Stimulated activated CD4-positive, alpha-beta T cell treated with anti-CD3 and anti-CD28 coated beads, Interleukin-1b, Interleukin-23, amount 100 ng/mL, for 48 hours (primary cell): Measurements from ENCODE around the gene CUEDC2.

ENCODE experiments used
- DNase-seq: peaks from one replicate; pipeline ENCODE4 v3.0.0-alpha.2; 2020

CUEDC2 gene

DNA sequence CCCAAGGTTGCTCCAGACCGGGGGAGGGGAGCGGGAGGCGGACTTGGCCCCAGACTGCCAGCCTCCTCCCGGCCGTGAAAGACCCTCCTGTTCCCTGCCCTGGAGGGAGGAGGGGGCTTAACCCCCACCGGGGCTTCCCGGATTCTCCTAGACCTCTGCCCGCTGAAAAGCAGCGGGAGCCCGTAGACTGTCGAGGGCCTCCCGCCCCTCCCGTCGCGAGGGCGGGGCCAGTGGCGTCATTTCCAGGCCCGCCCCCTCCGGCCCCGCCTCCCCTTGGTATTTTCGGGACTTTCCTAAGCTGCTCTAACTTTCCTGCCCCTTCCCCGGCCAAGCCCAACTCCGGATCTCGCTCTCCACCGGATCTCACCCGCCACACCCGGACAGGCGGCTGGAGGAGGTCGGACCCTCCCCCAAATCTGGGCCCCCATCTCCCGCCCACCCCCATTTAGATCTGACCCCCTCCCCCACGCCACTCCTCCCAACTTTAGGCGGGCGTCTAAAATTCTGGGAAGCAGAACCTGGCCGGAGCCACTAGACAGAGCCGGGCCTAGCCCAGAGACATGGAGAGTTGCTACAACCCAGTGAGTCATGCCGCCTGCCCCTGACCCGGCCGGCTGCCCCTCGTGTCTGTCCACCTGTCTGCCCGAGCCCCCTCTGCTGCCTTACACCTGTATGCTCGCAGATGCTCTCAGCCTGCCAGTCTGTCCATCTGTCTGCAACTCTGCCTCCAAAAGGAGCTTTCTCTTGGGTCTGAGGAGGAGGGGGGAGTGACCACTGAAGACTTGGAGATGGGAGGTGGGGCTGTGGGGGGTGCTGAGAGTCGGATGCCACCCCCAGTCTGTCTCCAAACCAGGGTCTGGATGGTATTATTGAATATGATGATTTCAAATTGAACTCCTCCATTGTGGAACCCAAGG is 36.7 kb downstream of the CUEDC2 start, which contains the start of gene NFKB2:
Gene NFKB2, plus strand, starts transcription at position 306 of the 917 bp plus-strand sequence. Its CDS starts 255 bp downstream, at position 561.
- DNase-seq: peak; percentile 86

DNA sequence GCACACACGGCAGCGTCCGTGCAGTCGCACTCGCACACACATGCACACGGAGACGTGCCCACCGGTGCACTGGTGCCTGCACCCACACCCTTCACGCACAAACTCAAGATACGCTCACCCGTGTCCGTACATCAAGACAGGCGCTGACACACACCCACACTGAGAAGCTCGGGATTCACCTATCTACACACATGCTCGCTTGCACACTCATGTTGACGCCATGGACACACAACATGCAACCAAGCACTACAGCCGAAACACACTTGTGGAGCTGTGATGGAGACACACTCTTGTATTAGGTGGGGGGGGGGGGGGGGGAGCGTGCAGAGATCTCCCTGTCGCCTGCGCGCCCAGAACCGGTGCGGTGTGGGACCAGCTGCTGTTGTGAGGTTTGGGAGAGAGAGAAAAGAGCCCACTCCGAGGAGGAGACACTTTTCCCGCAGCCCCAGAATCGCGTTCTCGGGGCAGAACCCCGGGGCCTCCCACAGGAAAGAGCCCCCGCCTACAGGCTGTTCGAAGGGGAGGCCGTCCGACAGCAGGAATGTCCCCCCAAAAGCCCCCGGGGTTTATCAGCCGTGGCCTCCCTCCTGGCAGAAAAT is 37.5 kb downstream of the CUEDC2 start:
- peak; percentile 72 for DNase-seq

GRCh38 chr10:102394079-102394800 is 38.1 kb downstream of the CUEDC2 start:
- peak; percentile 99 for DNase-seq

GRCh38 chr10:102393411-102394078 is 38.8 kb downstream of the CUEDC2 start:
- DNase-seq: no peak

DNA sequence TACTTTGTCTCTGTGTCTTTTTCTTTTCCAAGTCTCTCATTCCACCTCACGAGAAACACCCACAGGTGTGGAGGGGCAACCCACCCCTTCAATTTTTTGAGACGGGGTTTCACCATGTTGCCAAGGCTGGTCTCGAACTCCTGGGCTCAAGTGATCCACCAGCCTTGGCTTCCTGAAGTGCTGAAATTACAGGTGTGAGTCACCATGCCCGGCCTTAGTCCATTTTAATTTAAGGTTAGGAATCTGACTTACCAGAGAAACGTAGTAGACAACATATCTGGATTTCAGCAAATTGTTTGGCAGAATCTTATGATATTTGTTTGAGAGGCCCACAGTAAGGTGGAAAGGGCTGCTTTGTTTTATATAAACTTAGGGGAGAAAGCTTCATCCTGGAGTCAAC is 40.1 kb downstream of the CUEDC2 start:
- no peak for DNase-seq

GRCh38 chr10:102389894-102390293 is 42.5 kb downstream of the CUEDC2 start:
- DNase-seq: no peak

GRCh38 chr10:102384606-102385429 is 47.6 kb downstream of the CUEDC2 start:
- no peak for DNase-seq

DNA sequence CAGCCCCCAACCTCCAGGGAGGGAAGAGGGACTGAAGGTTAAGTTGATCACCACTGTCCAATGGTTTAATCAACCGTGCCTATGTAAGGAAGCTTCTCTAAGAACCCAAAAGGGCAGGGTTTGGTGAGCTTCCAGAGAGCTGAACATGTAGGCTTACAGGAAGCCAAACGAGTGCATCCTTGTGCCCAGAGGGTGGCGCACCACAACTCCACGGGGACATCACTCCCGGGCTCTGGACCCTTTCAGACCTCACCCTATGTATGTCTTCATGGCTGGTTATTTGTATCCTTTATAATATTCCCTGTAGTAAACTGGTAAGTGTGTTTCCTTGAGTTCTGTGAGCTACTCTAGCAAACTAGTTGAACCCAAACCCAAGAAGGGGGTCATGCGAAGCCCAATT is 48.3 kb downstream of the CUEDC2 start:
- no peak for DNase-seq

- no peak for DNase-seq
Observed at GRCh38 chr10:102382871-102383270, 49.5 kb downstream of the CUEDC2 start.

- no peak for DNase-seq
Observed at GRCh38 chr10:102381983-102382382, 50.4 kb downstream of the CUEDC2 start.

GRCh38 chr10:102379383-102379782 is 53.0 kb downstream of the CUEDC2 start:
- DNase-seq: no peak

GRCh38 chr10:102376901-102377300 is 55.5 kb downstream of the CUEDC2 start:
- no peak for DNase-seq

GRCh38 chr10:102375867-102376266 is 56.5 kb downstream of the CUEDC2 start:
- DNase-seq: no peak

- no peak for DNase-seq
Observed at GRCh38 chr10:102375250-102375649, 57.1 kb downstream of the CUEDC2 start.
